ENCODE results near the gene PLD5. TPM values are rescaled to one million over a fixed set of nuclear protein-coding genes. Genes with fewer than 3 reads are reported as not detected.

The PLD5 gene
- total RNA-seq = not detected in 2 replicates

GRCh38 chr1:242524571-242525359 is at the start of gene PLD5:
Gene PLD5, minus strand, starts transcription at chr1:242524697.

